ENCODE results near the gene UCP3. TPM values are rescaled to one million over a fixed set of nuclear protein-coding genes. Genes with fewer than 3 reads are reported as not detected.

The UCP3 gene
- polyA plus RNA-seq, 1 donor (not counting 4 experiments of a cell fraction or from before 2014, with no cell fraction given), result 0.52 TPM

- no peaks in the 10 kb centered on the region for H3K9me1 ChIP-seq (ENCODE audit: control insufficient read depth, extremely low read depth, insufficient read depth, low read length)
- no peak for DNase-seq (ENCODE audit: low read depth, low spot score)
Observed at GRCh38 chr11:74035264-74035663, 26.4 kb upstream of the UCP3 start.

GRCh38 chr11:74033046-74033445 is 24.2 kb upstream of the UCP3 start:
- no peaks in the 10 kb centered on the region for H3K79me2 ChIP-seq (ENCODE audit: control insufficient read depth, insufficient read depth, low read length)
- H3K9me3 ChIP-seq (ENCODE audit: control insufficient read depth, low read depth, low read length), result no peaks in the 10 kb centered on the region
- no peak for DNase-seq (ENCODE audit: low read depth, low spot score)
- H3K9ac ChIP-seq (ENCODE audit: control insufficient read depth, extremely low read depth, insufficient read depth, low read length), result no peak overlapping the region
- H3K4me3 ChIP-seq (ENCODE audit: control insufficient read depth in 2 of 3, extremely low read depth in 1 of 3, insufficient read depth in 2 of 3, low read depth in 1 of 3, low read length in 3 of 3), result no peak overlapping the region
- no peak for TF ChIP-seq EZH2 (IDR thresholded peaks at IDR 0.05; ENCODE audit: low read length)
- no peak for TF ChIP-seq CTCF (optimal IDR thresholded peaks at IDR 0.05 in 1 of 3, IDR thresholded peaks at IDR 0.05 in 1 of 3, conservative IDR thresholded peaks at IDR 0.05 in 1 of 3; ENCODE audit: extremely low read depth in 1 of 3, insufficient read depth in 2 of 3, low read length in 3 of 3)
- H3K4me1 ChIP-seq (ENCODE audit: control insufficient read depth, extremely low read depth, insufficient read depth, low read length), result peaks cover 4% of the 10 kb centered on the region
- no peak overlapping the region for H2AFZ ChIP-seq (ENCODE audit: control insufficient read depth, low read length)
- H4K20me1 ChIP-seq (ENCODE audit: control insufficient read depth, extremely low read depth, insufficient read depth, low read length), result no peaks in the 10 kb centered on the region
- no peak overlapping the region for H3K4me2 ChIP-seq (ENCODE audit: control insufficient read depth, extremely low read depth, insufficient read depth, low read depth, low read length)
- no peak for FAIRE-seq
- no peaks in the 10 kb centered on the region for H3K27me3 ChIP-seq (ENCODE audit: control insufficient read depth, extremely low read depth, insufficient read depth, low read length)
- dilution Hi-C loops (cut with MboI; ENCODE audit: extremely low pct_ligation_motif_present, low sequenced_read_pairs), result no loop called here
- H3K36me3 ChIP-seq (ENCODE audit: control insufficient read depth in 2 of 2, extremely low read depth in 1 of 2, insufficient read depth in 2 of 2, low read length in 2 of 2), result peaks cover 14 to 19% of the 10 kb centered on the region in 2 experiments
- H3K27ac ChIP-seq (ENCODE audit: control insufficient read depth, insufficient read depth, low read length), result no peak overlapping the region
- H3K9me1 ChIP-seq (ENCODE audit: control insufficient read depth, extremely low read depth, insufficient read depth, low read length), result no peaks in the 10 kb centered on the region

More at GRCh38 chr11:74035264-74035663, 26.4 kb upstream of the UCP3 start:
- Histone ChIP-seq H3K4me3 (ENCODE audit: control insufficient read depth in 2 of 3, extremely low read depth in 1 of 3, insufficient read depth in 2 of 3, low read depth in 1 of 3, low read length in 3 of 3) (no peak overlapping the region), H3K27ac (ENCODE audit: control insufficient read depth, insufficient read depth, low read length) (no peak overlapping the region), H3K4me1 (ENCODE audit: control insufficient read depth, extremely low read depth, insufficient read depth, low read length) (peaks cover 4% of the 10 kb centered on the region), H2AFZ (ENCODE audit: control insufficient read depth, low read length) (no peak overlapping the region), H4K20me1 (ENCODE audit: control insufficient read depth, extremely low read depth, insufficient read depth, low read length) (no peaks in the 10 kb centered on the region), H3K9ac (ENCODE audit: control insufficient read depth, extremely low read depth, insufficient read depth, low read length) (no peak overlapping the region), H3K27me3 (ENCODE audit: control insufficient read depth, extremely low read depth, insufficient read depth, low read length) (no peaks in the 10 kb centered on the region), H3K4me2 (ENCODE audit: control insufficient read depth, extremely low read depth, insufficient read depth, low read depth, low read length) (no peak overlapping the region), H3K79me2 (ENCODE audit: control insufficient read depth, insufficient read depth, low read length) (no peaks in the 10 kb centered on the region), H3K9me3 (ENCODE audit: control insufficient read depth, low read depth, low read length) (no peaks in the 10 kb centered on the region), H3K36me3 (ENCODE audit: control insufficient read depth in 2 of 2, extremely low read depth in 1 of 2, insufficient read depth in 2 of 2, low read length in 2 of 2) (peaks cover 14% of the 10 kb centered on the region in 2 experiments)
- dilution Hi-C loops (cut with MboI; ENCODE audit: extremely low pct_ligation_motif_present, low sequenced_read_pairs), result no loop called here
- no peak for TF ChIP-seq EZH2 (IDR thresholded peaks at IDR 0.05; ENCODE audit: low read length)
- TF ChIP-seq CTCF (optimal IDR thresholded peaks at IDR 0.05 in 1 of 3, IDR thresholded peaks at IDR 0.05 in 1 of 3, conservative IDR thresholded peaks at IDR 0.05 in 1 of 3; ENCODE audit: extremely low read depth in 1 of 3, insufficient read depth in 2 of 3, low read length in 3 of 3), result no peak
- no peak for FAIRE-seq

All from keratinocyte (primary cell).